IMR-90 (cell line): Measurements from ENCODE around the gene PLLP. TPM values are rescaled to one million over a fixed set of nuclear protein-coding genes. Genes with fewer than 3 reads are reported as not detected.

Experiments used
- ATAC-seq: fragments of 200-7000 bp; cut with Tn5 transposase; 2 replicates; pipeline ENCODE4 v1.9.1; 2020; ENCODE audit warnings: low read depth, mild to moderate bottlenecking, moderate library complexity
- BruUV-seq: library from RNA; stranded (reverse); fragments of 400-500 nt; replicated peaks from 2 replicates; lab custom pipeline; 2021; lab: Mats Ljungman, UMichigan
- CTCF ChIA-PET: fragments of 300-600 bp; formaldehyde crosslinking; extraction: SDS; loops from one replicate; lab custom pipeline; 2021; ENCODE audit warnings: antibody characterized with exemption; lab: Yijun Ruan, JAX
- POLR2A ChIA-PET: fragments of 300-600 bp; sonication (Branson Sonifier 250); formaldehyde crosslinking; loops from one replicate; lab custom pipeline; 2022; ENCODE audit warnings: antibody characterized with exemption; ENCODE audit not compliant: unreplicated experiment; lab: Charles Lee
- DNase-seq: peaks from one replicate; pipeline ENCODE4 v3.0.0; 2013
- H2AFZ ChIP-seq: replicated peaks from 2 replicates; pipeline ENCODE3; 2013; ENCODE audit warnings: low read length, mild to moderate bottlenecking; ENCODE audit not compliant: poor library complexity
- H2AK5ac ChIP-seq: 2 replicates; pipeline ENCODE4 v1.6.1; 2013; ENCODE audit warnings: low read depth, low read length, inconsistent platforms
- H2AK9ac ChIP-seq: replicated peaks from 2 replicates; pipeline ENCODE3; 2013; ENCODE audit warnings: mild to moderate bottlenecking, low read depth, low read length, moderate library complexity; ENCODE audit not compliant: poor library complexity
- H2BK120ac ChIP-seq: 2 replicates; pipeline ENCODE4 v1.6.1; 2013; ENCODE audit warnings: low read depth, low read length, inconsistent platforms
- H2BK15ac ChIP-seq: 3 replicates; pipeline ENCODE4 v1.6.1; 2013; ENCODE audit warnings: low read depth, low read length, inconsistent platforms
- H2BK20ac ChIP-seq: 2 replicates; pipeline ENCODE4 v1.6.1; 2013; ENCODE audit warnings: low read depth, mild to moderate bottlenecking, inconsistent platforms, low read length, moderate library complexity
- H2BK5ac ChIP-seq: 2 replicates; pipeline ENCODE4 v1.6.1; 2013; ENCODE audit warnings: mild to moderate bottlenecking, low read depth, low read length, inconsistent platforms; ENCODE audit not compliant: poor library complexity, severe bottlenecking
- H3K14ac ChIP-seq: replicated peaks from 2 replicates; pipeline ENCODE4 v1.6.1; 2013; ENCODE audit warnings: low read depth, low read length, inconsistent platforms
- H3K18ac ChIP-seq: 2 replicates; pipeline ENCODE4 v1.6.1; 2013; ENCODE audit warnings: low read depth, low read length, control low read depth
- H3K23ac ChIP-seq: 2 replicates; pipeline ENCODE4 v1.6.1; 2013; ENCODE audit warnings: low read depth, low read length, inconsistent platforms
- H3K27ac ChIP-seq: 2 replicates; pipeline ENCODE4 v1.5.1; 2013; ENCODE audit warnings: mild to moderate bottlenecking, control low read depth, low read length; ENCODE audit not compliant: insufficient read depth
- H3K27me3 ChIP-seq: 2 replicates; pipeline ENCODE4 v1.6.1; 2013; ENCODE audit warnings: low read length; ENCODE audit not compliant: control insufficient read depth, insufficient read depth
- H3K36me3 ChIP-seq: 2 replicates; pipeline ENCODE4 v1.6.1; 2013; ENCODE audit warnings: low read length, mixed read lengths; ENCODE audit not compliant: control insufficient read depth, insufficient read depth
- H3K4ac ChIP-seq: 2 replicates; pipeline ENCODE4 v1.6.1; 2013; ENCODE audit warnings: low read depth, low read length, inconsistent platforms
- H3K4me1 ChIP-seq: 2 replicates; pipeline ENCODE4 v1.6.1; 2013; ENCODE audit warnings: low read length, mixed read lengths; ENCODE audit not compliant: control insufficient read depth, insufficient read depth
- H3K4me2 ChIP-seq: 2 replicates; pipeline ENCODE4 v1.6.1; 2013; ENCODE audit warnings: low read depth, mild to moderate bottlenecking, control low read depth, low read length, moderate library complexity
- H3K4me3 ChIP-seq: 2 replicates; pipeline ENCODE4 v1.5.1; 2013; ENCODE audit warnings: low read depth, mild to moderate bottlenecking, control low read depth, low read length, moderate library complexity; ENCODE audit not compliant: insufficient read depth
- H3K56ac ChIP-seq: 2 replicates; pipeline ENCODE4 v1.6.1; 2013; ENCODE audit warnings: low read length, inconsistent platforms; ENCODE audit not compliant: insufficient read depth; ENCODE audit errors: extremely low read depth
- H3K79me1 ChIP-seq, 2 experiments: 2 replicates each; pipeline ENCODE4 v1.6.1; 2013; ENCODE audit warnings: low read length in 2 of 2, inconsistent platforms in 1 of 2, low read depth in 1 of 2
- H3K9ac ChIP-seq: 2 replicates; pipeline ENCODE4 v1.6.1; 2013; ENCODE audit warnings: low read depth, low read length, control low read depth
- H3K9me1 ChIP-seq: 2 replicates; pipeline ENCODE4 v1.6.1; 2013; ENCODE audit warnings: low read length, inconsistent platforms; ENCODE audit not compliant: insufficient read depth
- H3K9me3 ChIP-seq: 2 replicates; pipeline ENCODE4 v1.6.1; 2013; ENCODE audit warnings: low read length; ENCODE audit not compliant: control insufficient read depth, insufficient read depth
- H4K20me1 ChIP-seq: 2 replicates; pipeline ENCODE4 v1.6.1; 2013; ENCODE audit warnings: low read length, inconsistent platforms; ENCODE audit not compliant: insufficient read depth
- H4K5ac ChIP-seq: 2 replicates; pipeline ENCODE4 v1.6.1; 2013; ENCODE audit warnings: mild to moderate bottlenecking, low read depth, low read length, control low read depth
- H4K8ac ChIP-seq, 2 experiments: 2 replicates each; pipeline ENCODE4 v1.6.1; 2013; ENCODE audit warnings: low read depth in 2 of 2, low read length in 2 of 2, control low read depth in 1 of 2, inconsistent platforms in 1 of 2
- H4K91ac ChIP-seq: 2 replicates; pipeline ENCODE4 v1.6.1; 2013; ENCODE audit warnings: low read depth, low read length, inconsistent platforms; ENCODE audit not compliant: insufficient read depth
- CHD1 ChIP-seq: IDR thresholded peaks from 2 replicates; pipeline ENCODE4 v1.6.1; 2012; ENCODE audit warnings: low read depth, low read length, improper control_type of control experiment
- MAFK ChIP-seq: IDR thresholded peaks from 2 replicates; pipeline ENCODE4 v1.6.1; 2012; ENCODE audit warnings: low read depth, low read length, improper control_type of control experiment
- MXI1 ChIP-seq: IDR thresholded peaks from 2 replicates; pipeline ENCODE4 v1.6.1; 2012; ENCODE audit warnings: low read depth, mild to moderate bottlenecking, low read length, moderate library complexity, borderline replicate concordance
- RFX5 ChIP-seq: IDR thresholded peaks from 2 replicates; pipeline ENCODE4 v1.8.0; 2012; ENCODE audit warnings: low read depth, mild to moderate bottlenecking, low read length, moderate library complexity
- WGBS, 2 experiments: methylation state at CpG; one replicate each; pipeline versions ENCODE4 v1.1.5 to v1.1.7; 2013; ENCODE audit warnings: missing lambda C conversion rate in 2 of 2; ENCODE audit not compliant: insufficient read length in 1 of 2; ENCODE audit errors: extremely low coverage in 2 of 2; 5-methylcytosine and 5-hydroxymethylcytosine counted together
- dilution Hi-C: fragments of 300-500 bp; cut with HindIII; formaldehyde crosslinking; loops from one replicate; pipeline ENCODE4 v1.14.3; 2018; ENCODE audit warnings: low sequenced_read_pairs; ENCODE audit not compliant: unreplicated experiment
- in situ Hi-C: fragments of 300-500 bp; cut with MboI; formaldehyde crosslinking; loops from 3 replicates; pipeline ENCODE4 v1.14.3; 2019; ENCODE audit warnings: low sequenced_read_pairs, inconsistent platforms, mixed read lengths
- intact Hi-C: fragments of 100-400 bp; cut with micrococcal nuclease; formaldehyde crosslinking; loops from 2 replicates; pipeline ENCODE4 v1.10.0; 2022
- polyA plus RNA-seq, 3 experiments: library from polyadenylated mRNA; depleted of rRNA; stranded (reverse); fragments of >200 nt; gene quantifications; 2 replicates each; pipeline ENCODE4 v1.2.3, GENCODE V29; 2012; ENCODE audit warnings: low replicate concordance in 1 of 3
- total RNA-seq: library from RNA; depleted of rRNA; stranded (reverse); fragments of >200 nt; gene quantifications from 2 replicates; pipeline ENCODE4 v1.2.3, GENCODE V29; 2012

PLLP gene
- total and polyA plus RNA-seq, 2 of the 4 experiments (the other 2 are of a cell fraction): 0.05 TPM; not detected in 1

DNA sequence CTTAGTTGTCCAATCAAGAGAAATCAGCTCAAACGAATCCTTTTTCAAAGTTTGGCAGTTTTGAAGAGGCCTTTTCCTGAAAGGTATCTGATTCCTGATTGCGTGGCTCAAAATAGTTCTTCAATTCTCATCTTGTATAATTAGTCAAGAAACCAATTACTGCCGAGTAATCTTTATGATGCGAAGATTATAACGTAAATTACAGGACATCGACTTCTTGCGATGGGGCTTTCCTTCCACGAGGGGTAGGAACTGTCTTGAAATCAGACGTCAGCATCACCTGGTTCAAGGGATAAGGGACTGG, 40.1 kb downstream of the PLLP start:
- Histone ChIP-seq H4K8ac (peak overlapping the region; percentile 68 to 98), H3K18ac (peak overlapping the region; percentile 63), H3K4me2 (peak overlapping the region; percentile 96), H3K9me3 (no peaks in the 10 kb centered on the region), H2BK5ac (peak overlapping the region; percentile 66), H3K4me1 (no peaks in the 10 kb centered on the region; the same call in 1 of the 2 replicates), H3K56ac (peak overlapping the region; percentile 72; the same call in 1 of the 2 replicates), H2AK9ac (peak overlapping the region; percentile 75), H4K91ac (peak overlapping the region; percentile 51), H2AK5ac (peak overlapping the region; percentile 53; the same call in 1 of the 2 replicates), H3K27me3 (no peaks in the 10 kb centered on the region), H3K9ac (peak overlapping the region; percentile 81), H3K79me1 (peaks cover 2 to 22% of the 10 kb centered on the region in 2 experiments; a peak in 3 of 4 replicates), H3K36me3 (peaks cover 5% of the 10 kb centered on the region), H3K23ac (peak overlapping the region; percentile 66; the same call in 1 of the 2 replicates), H3K4ac (peak overlapping the region; percentile 68), H4K5ac (peak overlapping the region; percentile 94), H2BK120ac (no peak overlapping the region), H2BK15ac (0 out of 3 replicates have a peak overlapping the region, but pooled peaks have one; percentile 16), H4K20me1 (no peaks in the 10 kb centered on the region), H2BK20ac (no peak overlapping the region), H3K14ac (peak overlapping the region; percentile 90), H2AFZ (peak overlapping the region; percentile 89), H3K9me1 (no peaks in the 10 kb centered on the region), H3K4me3 (peak overlapping the region; percentile 69), H3K27ac (peak overlapping the region; percentile 64)
- DNase-seq (no peak), ATAC-seq (peak; percentile 19)
- no peak for TF ChIP-seq MXI1
- TF ChIP-seq MAFK: 0 out of 2 replicates have a peak, but pooled peaks have one; percentile 3
- no peak for TF ChIP-seq RFX5
- TF ChIP-seq CHD1: no peak
- CTCF ChIA-PET: no interaction called here
- intact Hi-C loops (loop anchor here (2.0 kb wide), 1 partner anchor 54 kb away; no protein-coding TSS in a partner anchor), dilution Hi-C loops (no loop called here), in situ Hi-C loops (no loop called here)
- no TSS peak for BruUV-seq
- POLR2A ChIA-PET: interaction anchor here (0.6 kb wide), 1 partner anchor 11 kb away, joined by 3 read pairs; no protein-coding TSS in a partner anchor
- 8% methylated on average over 4 of the region's 9 CpGs; no CpG with 5 or more reads in 1 of the 2 experiments for WGBS, 2 experiments
